ENCODE measurements around the gene EEFSEC. TPM values are rescaled to one million over a fixed set of nuclear protein-coding genes. Genes with fewer than 3 reads are reported as not detected.

The EEFSEC gene
- total RNA-seq, 1 experiment from 2014 or later: 9.5 TPM

- no peak overlapping the region for H3K23ac ChIP-seq (ENCODE audit: insufficient read length, low read depth, low read length)
- H4K20me1 ChIP-seq (ENCODE audit: control insufficient read depth, insufficient read depth, insufficient read length): no peaks in the 10 kb centered on the region
- H3K4me3 Mint-ChIP-seq: no peak overlapping the region; a peak in 1 of 5 replicates
- H3K27ac ChIP-seq (ENCODE audit: insufficient read length, low read depth, low read length): no peak overlapping the region
- H3K18ac ChIP-seq (ENCODE audit: insufficient read length, low read depth, low read length): no peak overlapping the region
- H3K79me1 ChIP-seq (ENCODE audit: insufficient read depth, low read depth, low read length, poor library complexity, severe bottlenecking): no peaks in the 10 kb centered on the region
- H3K4me2 ChIP-seq (ENCODE audit: insufficient read depth, insufficient read length, low read length): no peak overlapping the region
- H3K27me3 Mint-ChIP-seq (ENCODE audit: low read depth): peaks cover 87% of the 10 kb centered on the region
- no peak overlapping the region for H3K27ac Mint-ChIP-seq
- H3K4me1 ChIP-seq (ENCODE audit: insufficient read depth, low read length): no peaks in the 10 kb centered on the region
- no peaks in the 10 kb centered on the region for H3K79me2 ChIP-seq (ENCODE audit: insufficient read depth, low read length)
- H3K27me3 ChIP-seq (ENCODE audit: insufficient read depth, low read length): no peaks in the 10 kb centered on the region; the same call in 1 of the 2 replicates
- no peak overlapping the region for H3K4ac ChIP-seq (ENCODE audit: low read depth, low read length)
- no peak overlapping the region for H4K8ac ChIP-seq (replicated peaks; ENCODE audit: insufficient read length, low read depth, low read length)
- H3T11ph ChIP-seq (ENCODE audit: low read length): no peak overlapping the region
- no peaks in the 10 kb centered on the region for H3K9me3 ChIP-seq (ENCODE audit: control insufficient read depth, low read depth, low read length)
- no peak overlapping the region for H4K91ac ChIP-seq (ENCODE audit: insufficient read length, low read depth, low read length)
- no peak overlapping the region for H2AFZ ChIP-seq (ENCODE audit: low read length)
- H2BK20ac ChIP-seq (ENCODE audit: low read depth, low read length, poor library complexity, severe bottlenecking): no peak overlapping the region
- H2BK12ac ChIP-seq (ENCODE audit: insufficient read length, low read depth, low read length): no peak overlapping the region
- TF ChIP-seq CTCF (conservative IDR thresholded peaks at IDR 0.05): no peak
- no peak overlapping the region for H4K5ac ChIP-seq (ENCODE audit: insufficient read length, low read depth, low read length)
- no peak overlapping the region for H3K14ac ChIP-seq (ENCODE audit: insufficient read depth, low read length)
- H3K9me3 Mint-ChIP-seq: peaks cover 0 to 2% of the 10 kb centered on the region in 2 experiments; a peak in 1 of 5 replicates
- no CpG with 5 or more reads among the region's 21 CpGs for WGBS (ENCODE audit: extremely low coverage, insufficient read length, low lambda C conversion rate)
- H3K56ac ChIP-seq (ENCODE audit: insufficient read length, low read depth, low read length): no peak overlapping the region
- no peak overlapping the region for H2BK120ac ChIP-seq (ENCODE audit: low read depth, low read length, poor library complexity, severe bottlenecking)
- no peak for DNase-seq
- H3K9ac ChIP-seq (ENCODE audit: extremely low read depth, insufficient read length, low read length): no peak overlapping the region
- no peaks in the 10 kb centered on the region; a peak in 1 of 7 replicates for H3K36me3 Mint-ChIP-seq (ENCODE audit: insufficient read depth in 1 of 3, low read depth in 3 of 3)
- peaks cover 5 to 9% of the 10 kb centered on the region in 2 experiments for H3K4me1 Mint-ChIP-seq
- no peaks in the 10 kb centered on the region for H3K23me2 ChIP-seq (ENCODE audit: insufficient read length, low read depth, low read length, poor library complexity, severe bottlenecking)
- H2BK15ac ChIP-seq (ENCODE audit: low read depth, low read length): no peak overlapping the region
- H2AK5ac ChIP-seq (ENCODE audit: insufficient read length, low read length): no peak overlapping the region
- H2BK5ac ChIP-seq (ENCODE audit: insufficient read length, low read length): no peak overlapping the region
Observed at GRCh38 chr3:128452678-128453275, 299.5 kb downstream of the EEFSEC start.
